Liver (tissue), 3 donors: Measurements from ENCODE around the gene LOXL4.

Experiments
- CTCF ChIP-seq: fragments of 150-350 bp; IDR thresholded peaks from 2 replicates; pipeline ENCODE4 v1.5.1; 2017; ENCODE audit warnings: improper control_type of control experiment, low read depth, low read length; ENCODE audit not compliant: missing input control
- REST ChIP-seq: IDR thresholded peaks from 2 replicates; pipeline ENCODE4 v1.6.1; 2016; ENCODE audit warnings: antibody characterized with exemption, mild to moderate bottlenecking
- SP1 ChIP-seq: IDR thresholded peaks from 2 replicates; pipeline ENCODE4 v1.6.1; 2018; ENCODE audit warnings: antibody characterized with exemption, mild to moderate bottlenecking
- TAF1 ChIP-seq: conservative IDR thresholded peaks from 2 replicates; pipeline ENCODE4 v1.6.1; 2016; ENCODE audit warnings: antibody characterized with exemption, mild to moderate bottlenecking
- donor health status: healthy.
- donor health status: healthy.

GRCh38 chr10:98260350-98260749 lies 7.6 kb downstream of the LOXL4 start:
- TF ChIP-seq CTCF (no peak), REST (no peak), TAF1 (no peak), SP1 (no peak)
